ENCODE measurements around the gene IGFBP6.

IGFBP6 gene, protein sequence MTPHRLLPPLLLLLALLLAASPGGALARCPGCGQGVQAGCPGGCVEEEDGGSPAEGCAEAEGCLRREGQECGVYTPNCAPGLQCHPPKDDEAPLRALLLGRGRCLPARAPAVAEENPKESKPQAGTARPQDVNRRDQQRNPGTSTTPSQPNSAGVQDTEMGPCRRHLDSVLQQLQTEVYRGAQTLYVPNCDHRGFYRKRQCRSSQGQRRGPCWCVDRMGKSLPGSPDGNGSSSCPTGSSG

DNA sequence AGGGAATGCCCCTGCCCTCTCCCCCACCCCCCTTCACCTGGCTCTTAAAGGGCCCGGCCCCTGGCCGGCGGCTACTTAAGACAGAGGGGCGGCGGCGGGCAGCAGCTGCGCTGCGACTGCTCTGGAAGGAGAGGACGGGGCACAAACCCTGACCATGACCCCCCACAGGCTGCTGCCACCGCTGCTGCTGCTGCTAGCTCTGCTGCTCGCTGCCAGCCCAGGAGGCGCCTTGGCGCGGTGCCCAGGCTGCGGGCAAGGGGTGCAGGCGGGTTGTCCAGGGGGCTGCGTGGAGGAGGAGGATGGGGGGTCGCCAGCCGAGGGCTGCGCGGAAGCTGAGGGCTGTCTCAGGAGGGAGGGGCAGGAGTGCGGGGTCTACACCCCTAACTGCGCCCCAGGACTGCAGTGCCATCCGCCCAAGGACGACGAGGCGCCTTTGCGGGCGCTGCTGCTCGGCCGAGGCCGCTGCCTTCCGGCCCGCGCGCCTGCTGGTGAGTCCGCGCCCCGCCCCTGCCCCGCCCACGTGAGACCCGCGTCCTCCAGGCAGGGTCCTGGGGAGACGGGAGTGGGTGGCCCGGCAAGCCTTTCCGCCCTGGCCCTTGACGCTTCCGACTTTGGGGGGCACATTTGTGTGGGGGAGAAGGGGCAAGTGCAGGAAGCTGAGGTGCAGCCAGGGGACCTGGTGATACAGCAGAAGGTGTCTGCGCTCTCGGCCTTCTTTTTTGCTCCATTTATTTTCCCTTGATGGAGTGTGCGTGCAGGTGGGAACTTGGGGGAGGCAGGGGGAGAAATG lies at the start of gene IGFBP6:
Gene IGFBP6 (plus strand): TSS at position 104 of the 790 bp plus-strand sequence. CDS start 51 bp downstream, at position 155.
- DNase-seq, result peak; percentile 53

DNA sequence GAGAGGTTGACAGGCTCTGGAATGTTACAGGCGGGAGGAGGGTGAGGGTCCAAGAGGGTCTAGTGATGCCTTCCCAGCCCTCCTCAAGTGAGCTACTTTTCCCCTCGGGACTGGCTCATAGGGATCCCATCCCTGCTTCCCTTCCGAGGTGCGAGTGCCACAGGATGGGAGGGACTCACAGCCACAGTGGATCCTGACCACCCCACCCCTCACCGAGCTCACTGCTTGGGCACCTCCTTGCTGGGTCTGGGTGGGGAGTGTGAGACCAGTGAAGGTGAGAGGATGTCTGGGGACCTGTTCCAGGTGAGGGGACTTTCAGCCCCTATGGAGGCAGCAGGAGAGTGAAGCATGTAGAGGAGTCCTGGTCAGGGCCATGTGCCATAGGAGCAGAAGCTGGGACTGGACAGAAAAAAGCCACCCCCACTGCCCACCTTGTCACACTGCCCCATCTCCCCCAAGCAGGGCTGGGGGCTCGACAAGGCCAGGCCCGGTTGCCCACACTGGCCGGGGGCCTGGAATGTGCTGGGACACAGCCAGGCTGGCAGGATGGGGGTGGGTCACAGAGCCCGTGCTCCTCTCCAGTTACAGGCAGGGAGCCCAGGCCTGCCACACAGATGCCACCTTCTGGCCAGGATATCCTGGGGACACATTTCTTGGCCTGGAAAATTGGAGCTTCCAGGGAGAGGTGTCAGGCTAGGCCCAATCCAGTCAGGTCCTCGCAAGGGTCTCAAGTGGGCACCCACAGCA lies 49.3 kb upstream of the IGFBP6 start:
- DNase-seq, result no peak

DNA sequence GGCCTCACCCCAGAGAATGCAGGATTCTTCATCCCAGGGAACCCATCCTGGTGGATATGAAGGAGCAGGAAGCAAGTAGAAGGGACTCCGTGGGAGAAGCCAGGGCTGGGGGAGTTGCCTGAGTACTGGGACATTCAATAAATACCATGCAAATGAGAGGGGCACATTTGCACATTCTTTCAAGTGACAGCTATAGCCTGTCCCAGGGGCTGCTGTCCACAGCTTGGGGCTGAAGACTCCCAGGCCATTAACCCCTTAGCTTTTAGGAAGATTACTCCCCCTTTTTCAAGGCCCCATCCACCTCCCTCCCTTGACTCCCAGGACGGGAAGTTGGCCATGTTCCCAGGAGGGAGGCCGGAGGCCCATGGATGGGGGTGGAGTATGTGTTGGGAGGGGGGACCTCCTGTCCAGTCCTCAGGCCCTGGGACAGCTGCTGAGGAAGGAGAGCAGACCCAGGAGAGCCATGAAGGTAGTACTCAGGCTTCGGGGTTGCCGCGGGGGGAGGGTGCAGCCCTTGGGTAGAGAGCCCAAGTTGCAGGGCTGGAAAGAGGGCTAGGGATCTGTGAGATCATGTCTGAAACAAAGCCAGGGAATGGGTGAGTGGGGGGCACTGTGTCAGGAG lies 48.6 kb upstream of the IGFBP6 start:
- no peak for DNase-seq

DNA sequence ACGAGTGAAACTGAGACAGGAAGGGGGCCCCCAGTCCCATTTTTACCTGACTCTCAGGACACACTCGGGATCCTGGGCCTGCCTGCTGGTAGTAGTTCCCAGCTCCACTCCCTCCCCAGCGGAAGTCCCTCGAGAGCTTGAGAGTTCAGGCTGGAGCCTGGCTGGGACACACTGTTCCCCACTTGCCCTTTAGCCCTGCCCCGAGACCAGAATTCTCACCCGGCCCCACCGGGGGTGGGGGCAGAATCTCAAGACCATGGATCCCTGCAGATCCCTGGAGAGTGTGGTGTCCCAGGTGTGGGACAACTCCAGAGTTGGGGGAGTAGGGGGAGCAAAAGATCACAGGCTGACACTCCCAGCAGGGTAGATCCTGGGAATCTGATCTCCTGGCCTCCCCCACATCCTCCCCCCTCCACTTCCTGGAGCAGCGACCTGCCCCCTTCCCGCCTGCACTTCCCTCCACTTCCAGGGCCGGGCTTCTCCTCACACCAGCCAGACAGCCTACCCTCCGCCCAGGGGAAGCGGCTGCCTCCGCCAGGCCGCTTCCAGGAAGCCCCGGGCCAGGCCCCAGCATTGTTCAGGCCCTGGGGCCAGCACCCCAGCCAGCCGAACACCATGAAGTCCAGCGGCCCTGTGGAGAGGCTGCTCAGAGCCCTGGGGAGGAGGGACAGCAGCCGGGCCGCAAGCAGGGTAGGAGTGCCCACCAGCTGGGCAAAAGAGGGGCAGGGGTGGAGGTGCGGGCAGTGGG lies 47.7 kb upstream of the IGFBP6 start, which contains the start of gene TNS2:
Gene TNS2 (plus strand): TSS at position 495 of the 748 bp plus-strand sequence. CDS start 121 bp downstream, at position 616.
- DNase-seq, result no peak

DNA sequence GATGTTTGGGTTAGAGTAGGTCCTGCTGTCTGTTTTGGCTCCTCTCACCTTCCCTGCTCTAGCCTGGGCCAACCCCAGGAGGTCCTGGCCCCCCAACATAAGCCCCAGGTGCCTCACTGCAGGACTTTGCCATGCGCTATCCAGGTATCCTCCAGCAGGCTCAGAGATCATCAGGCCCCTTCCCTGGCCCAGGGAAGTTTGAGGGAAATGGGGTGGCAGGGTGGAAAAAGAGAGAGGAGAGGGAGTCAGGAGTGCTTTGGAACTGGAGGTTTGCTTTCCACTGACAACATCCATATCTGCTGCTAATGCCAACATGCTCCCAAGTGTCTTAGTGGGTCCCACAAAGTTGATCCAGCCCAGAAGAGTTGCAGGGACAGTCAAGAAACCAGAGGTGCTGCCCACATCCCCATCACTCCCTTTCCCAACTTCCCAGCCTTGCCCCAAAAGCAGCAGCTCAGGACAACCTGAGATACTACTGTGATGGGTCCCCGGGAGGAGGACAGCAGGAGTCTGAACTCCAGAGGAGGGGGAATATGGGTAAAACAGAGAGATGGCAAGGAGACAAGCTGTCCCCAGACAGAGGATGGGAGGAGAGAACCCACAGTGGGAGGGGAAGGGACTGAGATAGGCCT lies 46.9 kb upstream of the IGFBP6 start:
- no peak for DNase-seq

DNA sequence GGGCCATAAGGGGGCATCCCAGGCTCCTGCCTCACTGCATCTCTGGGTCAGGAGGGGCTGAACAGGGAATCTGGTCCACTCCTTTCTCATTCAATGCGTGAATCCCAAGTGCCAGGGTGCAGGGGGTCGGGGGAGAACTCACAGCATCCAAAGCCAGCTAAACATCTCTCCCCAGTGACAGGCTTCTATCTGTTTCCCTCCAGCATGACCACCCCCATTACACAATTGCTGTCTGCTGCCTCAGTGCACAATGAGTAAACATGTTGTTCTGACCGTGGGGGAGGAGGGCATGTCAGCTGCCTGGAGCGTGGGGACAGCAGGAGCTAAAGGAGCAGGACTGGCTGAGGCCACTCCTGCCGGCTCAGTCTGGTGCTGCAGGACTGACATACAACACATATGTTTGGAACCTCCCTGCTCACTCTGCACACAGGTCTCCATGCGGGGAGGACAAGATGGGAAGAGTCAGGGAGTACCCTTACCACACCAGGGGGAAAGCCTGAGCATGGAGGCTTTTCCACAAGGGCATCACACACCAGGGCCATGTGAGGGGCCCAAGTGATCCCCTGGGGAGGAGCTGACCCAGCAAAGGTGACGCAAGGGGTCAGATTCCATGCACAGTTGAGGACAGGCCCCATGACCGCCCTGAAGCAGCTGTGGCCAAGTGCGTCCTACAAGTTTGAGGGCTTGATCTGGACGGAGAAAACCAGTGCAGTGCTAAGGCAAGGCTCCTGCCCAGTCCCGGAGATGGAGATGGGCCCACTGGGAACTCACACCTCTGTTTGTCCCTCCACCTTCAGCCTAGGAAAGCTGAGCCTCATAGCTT lies 46.2 kb upstream of the IGFBP6 start:
- no peak for DNase-seq

DNA sequence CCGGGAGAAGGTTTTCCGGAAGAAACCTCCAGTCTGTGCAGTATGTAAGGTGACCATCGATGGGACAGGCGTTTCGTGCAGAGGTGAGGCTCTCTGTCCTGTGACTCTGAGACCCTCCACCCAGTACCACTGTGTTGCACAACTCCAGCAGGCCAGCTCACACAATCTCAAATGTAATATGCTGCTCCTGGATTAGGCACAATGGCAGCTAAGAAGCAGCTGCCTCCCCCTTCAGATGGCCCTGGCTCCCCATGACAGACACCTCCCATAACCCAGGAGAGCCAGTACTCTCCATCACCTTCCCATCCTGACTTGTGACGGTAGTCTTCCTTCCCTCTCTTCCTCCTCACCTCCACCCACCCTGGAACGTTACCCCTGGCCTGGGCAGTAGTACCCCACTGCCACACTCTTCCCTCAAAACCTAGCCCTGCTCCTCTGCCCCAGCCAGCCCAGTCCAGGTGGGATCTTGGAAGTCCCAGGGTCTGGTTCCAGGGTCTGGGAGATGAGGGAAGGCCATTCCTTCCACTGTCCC lies 45.5 kb upstream of the IGFBP6 start:
- DNase-seq, result no peak

DNA sequence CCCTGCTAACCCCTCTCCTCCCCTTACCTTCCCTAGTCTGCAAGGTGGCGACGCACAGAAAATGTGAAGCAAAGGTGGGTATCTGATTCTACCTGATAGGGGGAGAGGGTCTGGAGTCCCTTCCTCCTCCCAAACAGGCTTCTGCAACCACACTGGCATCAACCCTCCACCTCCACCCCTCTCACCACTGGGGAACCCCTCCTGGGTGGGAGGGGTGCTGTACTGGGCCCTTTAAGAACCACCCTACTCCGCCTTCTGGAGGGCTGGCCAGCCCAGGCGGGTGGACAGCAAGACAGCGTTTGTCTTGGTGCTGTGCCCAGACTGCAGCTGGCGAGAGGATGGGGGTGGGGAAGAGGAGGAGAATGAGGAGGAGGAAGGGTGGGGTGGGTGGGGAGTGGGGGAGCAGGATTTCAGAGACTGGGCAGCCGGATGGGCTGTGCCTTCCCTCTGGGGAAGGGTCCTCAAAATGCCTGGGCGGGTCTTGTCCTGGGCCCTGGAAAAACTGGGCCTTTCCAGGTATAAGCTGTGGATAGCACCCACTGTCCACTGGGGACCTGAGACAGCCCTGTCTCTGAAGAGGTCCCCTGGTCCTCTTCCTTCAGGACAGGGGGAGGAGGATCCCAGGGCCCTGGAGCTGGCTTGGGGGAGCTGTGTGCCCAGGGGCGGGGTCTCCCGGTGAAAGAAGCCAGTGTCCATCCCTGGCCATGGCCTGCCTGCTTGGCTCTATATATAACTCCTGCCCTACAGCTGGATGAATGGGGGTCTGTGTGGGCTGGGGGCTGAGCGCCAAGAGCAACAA lies 44.8 kb upstream of the IGFBP6 start:
- no peak for DNase-seq

DNA sequence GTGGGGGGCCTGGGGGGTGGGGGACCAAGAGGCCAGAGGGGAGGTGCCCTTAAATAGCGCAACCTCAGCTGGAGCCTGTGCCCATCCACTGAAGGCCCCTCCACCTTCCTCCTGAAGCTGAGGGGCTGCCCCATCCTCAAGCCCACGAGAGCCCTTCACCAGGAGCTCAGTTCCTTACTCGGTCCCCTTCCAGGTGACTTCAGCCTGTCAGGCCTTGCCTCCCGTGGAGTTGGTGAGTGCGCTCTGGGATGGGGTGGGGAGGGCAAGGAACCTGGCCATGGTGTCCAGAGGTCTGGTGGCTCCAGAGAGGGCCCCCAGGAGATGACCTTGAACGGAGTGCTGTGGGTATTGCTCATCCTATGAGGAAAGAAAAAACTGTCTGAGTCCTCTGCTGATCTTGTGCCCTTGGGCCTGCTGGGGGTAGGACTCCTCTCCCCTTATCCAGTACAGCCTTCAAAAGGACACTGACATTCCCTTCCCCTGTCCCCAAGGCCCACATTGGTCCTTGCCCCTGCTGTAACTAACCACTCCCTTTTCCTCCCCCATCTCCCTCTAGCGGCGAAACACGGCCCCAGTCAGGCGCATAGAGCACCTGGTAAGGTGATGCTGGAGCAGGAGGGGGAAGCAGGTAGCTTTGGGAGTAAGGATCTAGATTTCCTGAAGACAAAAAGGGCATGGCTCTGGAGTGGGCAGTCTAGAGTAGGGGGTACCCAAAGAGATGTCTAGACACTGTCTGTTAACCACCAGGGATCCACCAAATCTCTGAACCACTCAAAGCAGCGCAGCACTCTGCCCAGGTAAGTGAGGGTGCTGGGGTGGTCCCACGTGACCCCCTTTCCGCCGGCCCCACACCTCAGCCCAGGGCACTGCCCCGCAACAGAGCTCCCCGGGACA lies 44.0 kb upstream of the IGFBP6 start:
- peak; percentile 48 for DNase-seq

DNA sequence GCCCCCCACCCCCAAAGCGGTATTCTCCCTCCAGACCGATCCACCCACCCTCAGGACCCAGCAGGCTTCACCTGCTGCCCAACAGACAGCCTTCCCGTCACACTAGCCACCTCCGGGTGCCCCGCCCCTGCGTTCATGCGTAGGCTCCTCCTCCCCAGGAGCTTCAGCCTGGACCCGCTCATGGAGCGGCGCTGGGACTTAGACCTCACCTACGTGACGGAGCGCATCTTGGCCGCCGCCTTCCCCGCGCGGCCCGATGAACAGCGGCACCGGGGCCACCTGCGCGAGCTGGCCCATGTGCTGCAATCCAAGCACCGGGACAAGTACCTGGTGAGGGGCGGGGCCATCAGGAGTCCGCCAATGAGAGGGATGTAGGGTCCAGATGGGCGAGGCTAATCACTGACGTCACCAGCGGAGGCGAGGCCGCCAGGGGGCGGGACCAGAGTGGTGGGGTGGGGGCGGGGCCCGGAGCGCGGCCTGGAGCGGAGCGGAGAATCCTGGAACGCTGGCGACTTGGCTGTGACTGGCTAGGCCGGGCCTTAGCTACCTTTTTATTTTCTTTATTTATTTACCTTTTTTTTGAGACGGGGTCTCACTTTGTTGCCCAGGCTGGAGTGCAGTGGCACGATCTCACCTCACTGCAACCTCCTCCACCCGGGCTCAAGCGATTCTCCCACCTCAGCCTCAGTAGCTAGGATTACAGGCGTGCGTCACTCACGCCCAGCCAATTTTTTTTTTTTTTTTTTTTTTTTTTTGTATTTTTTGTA lies 43.2 kb upstream of the IGFBP6 start:
- peak; percentile 91 for DNase-seq

DNA sequence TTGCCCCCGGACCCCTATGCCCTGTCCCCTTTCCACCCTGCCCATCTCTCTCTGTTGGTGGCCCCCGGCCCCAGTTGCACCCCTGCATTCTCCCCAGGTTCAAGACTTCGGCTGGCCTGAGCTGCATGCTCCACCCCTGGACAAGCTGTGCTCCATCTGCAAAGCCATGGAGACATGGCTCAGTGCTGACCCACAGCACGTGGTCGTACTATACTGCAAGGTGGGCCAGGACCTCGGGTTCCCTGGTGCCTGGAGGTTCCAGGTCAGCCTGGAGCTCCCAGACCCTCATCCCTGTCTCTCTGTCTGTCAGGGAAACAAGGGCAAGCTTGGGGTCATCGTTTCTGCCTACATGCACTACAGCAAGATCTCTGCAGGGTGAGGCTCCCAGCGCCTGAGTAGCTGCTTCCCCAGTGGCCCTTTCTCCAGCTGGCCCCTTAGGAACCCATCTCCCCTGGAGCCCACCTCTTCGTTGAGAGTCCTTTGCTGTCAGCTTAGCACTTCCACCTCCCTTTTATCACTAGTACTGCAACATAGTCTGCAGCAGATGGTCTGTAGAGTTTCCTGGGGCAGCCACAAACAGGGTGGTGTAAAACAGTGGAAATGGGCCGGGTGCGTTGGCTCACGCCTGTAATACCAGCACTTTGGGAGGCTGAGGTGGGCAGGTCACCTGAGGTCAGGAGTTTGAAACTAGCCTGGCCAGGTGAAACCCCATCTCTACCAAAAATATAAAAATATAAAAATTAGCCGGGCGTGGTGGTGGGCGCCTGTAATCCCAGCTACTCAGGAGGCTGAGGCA lies 41.8 kb upstream of the IGFBP6 start:
- no peak for DNase-seq

DNA sequence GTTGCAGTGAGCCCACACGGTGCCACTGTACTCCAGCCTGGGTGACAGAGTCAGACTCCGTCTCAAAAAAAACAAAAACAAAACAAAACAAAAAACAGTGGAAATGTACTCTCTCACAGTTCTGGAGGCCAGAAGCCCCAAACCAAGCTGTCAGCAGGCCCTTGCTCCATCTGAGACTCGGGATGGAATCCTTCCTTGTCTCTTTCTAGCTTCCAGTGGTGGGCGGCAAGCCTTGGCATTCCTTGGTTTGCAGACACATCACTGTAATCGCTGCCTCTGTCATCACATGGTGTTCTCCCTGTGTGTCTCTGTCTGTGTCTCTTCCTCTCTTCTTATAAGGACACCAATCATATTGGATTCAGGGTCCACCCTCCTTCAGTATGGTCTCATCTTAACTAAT lies 41.2 kb upstream of the IGFBP6 start:
- DNase-seq, result no peak

DNA sequence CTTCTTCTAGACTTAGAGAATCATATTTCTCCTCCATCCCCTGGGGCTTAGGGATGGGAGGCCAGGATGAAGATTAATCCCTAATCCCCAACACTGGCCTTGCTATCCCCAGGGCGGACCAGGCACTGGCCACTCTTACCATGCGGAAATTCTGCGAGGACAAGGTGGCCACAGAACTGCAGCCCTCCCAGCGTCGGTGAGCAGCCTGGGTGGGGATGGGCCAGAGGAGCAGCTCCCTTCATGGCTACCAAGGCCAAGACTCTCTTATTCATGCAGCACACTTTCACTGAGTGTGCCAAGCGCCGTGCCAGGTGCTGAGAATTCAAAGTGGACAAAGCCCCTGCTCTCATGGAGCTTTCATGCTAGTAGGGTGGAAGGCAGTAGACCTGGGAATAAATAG lies 40.6 kb upstream of the IGFBP6 start:
- DNase-seq, result no peak

DNA sequence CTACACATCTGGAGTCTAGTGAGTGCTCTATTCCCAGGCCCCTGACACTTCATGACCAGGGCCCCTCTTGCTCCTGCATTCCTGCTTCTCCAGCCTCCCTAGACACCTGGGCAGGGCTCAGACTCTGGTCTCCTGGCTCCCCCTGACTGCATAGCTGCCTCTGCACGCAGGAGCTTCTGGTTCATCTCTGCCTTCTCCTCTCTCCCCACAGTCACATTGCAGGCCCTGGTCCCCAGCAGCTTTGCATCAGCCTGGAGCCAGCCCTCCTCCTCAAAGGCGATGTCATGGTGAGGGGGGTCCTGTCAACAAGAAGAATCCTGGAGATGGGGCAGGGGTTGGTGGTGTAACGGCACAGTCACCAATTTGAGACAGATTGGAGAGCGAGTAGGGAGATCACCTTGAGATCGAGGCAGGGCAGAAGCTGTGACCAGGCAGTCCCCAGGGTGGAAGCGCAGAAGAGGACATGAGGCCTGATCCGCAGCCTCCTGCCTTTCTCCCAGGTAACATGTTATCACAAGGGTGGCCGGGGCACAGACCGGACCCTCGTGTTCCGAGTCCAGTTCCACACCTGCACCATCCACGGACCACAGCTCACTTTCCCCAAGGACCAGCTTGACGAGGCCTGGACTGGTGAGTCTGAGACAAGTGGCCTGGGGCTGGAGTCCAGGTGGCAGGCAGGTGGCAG lies 39.5 kb upstream of the IGFBP6 start:
- DNase-seq, result no peak

DNA sequence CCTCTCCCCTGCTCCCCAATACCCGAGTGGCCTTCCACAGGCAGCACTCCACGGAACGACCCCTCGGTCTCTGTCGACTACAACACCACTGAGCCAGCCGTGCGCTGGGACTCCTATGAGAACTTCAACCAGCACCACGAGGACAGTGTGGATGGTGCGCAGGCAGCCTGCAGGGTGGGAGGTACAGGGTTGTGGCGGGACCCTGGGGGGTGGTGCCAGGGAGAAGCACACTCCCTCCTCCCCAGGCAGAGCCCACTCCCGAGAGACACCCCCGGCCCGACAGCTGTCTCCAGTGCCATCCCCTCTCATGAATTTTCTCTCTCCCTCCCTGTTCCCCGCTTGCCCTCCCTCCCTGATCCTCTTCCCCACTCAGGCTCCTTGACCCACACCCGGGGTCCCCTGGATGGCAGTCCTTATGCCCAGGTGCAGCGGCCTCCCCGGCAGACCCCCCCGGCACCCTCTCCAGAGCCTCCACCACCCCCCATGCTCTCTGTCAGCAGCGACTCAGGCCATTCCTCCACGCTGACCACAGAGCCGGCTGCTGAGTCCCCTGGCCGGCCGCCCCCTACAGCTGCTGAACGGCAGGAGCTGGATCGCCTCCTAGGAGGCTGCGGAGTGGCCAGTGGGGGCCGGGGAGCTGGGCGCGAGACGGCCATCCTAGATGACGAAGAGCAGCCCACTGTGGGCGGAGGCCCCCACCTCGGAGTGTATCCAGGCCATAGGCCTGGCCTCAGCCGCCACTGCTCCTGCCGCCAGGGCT lies 38.6 kb upstream of the IGFBP6 start:
- no peak for DNase-seq
